22Rv1 (cell line): ENCODE results near the gene ATP6V1A.

Experiments used
- H3K27ac ChIP-seq: fragments of 450-650 bp; 2 replicates; pipeline ENCODE4 v1.5.1; 2017
- CTCF ChIP-seq: fragments of 450-650 bp; IDR thresholded peaks from 2 replicates; pipeline ENCODE4 v1.5.1; 2017; ENCODE audit warnings: mild to moderate bottlenecking
- ZFX ChIP-seq: fragments of 450-650 bp; IDR thresholded peaks from 2 replicates; pipeline ENCODE4 v1.6.1; 2017; ENCODE audit warnings: antibody characterized with exemption, borderline replicate concordance

Gene ATP6V1A

GRCh38 chr3:113791381-113791780 is 44.5 kb downstream of the ATP6V1A start:
- H3K27ac ChIP-seq, result no peak overlapping the region
- TF ChIP-seq CTCF (no peak), ZFX (no peak)

- TF ChIP-seq CTCF, result no peak
- TF ChIP-seq ZFX, result no peak
- no peak overlapping the region for H3K27ac ChIP-seq
Observed at GRCh38 chr3:113794526-113794925, 47.7 kb downstream of the ATP6V1A start.

- no peak overlapping the region for H3K27ac ChIP-seq
- TF ChIP-seq CTCF, result no peak
- no peak for TF ChIP-seq ZFX
Observed at GRCh38 chr3:113795693-113796092, 48.9 kb downstream of the ATP6V1A start.

GRCh38 chr3:113802795-113803455 is 56.1 kb downstream of the ATP6V1A start:
- no peak for TF ChIP-seq ZFX
- TF ChIP-seq CTCF, result no peak
- no peak overlapping the region for H3K27ac ChIP-seq

GRCh38 chr3:113804661-113805060 is 57.8 kb downstream of the ATP6V1A start:
- TF ChIP-seq ZFX (no peak), CTCF (no peak)
- no peak overlapping the region for H3K27ac ChIP-seq

GRCh38 chr3:113805249-113805648 is 58.4 kb downstream of the ATP6V1A start:
- TF ChIP-seq ZFX, result no peak
- no peak for TF ChIP-seq CTCF
- H3K27ac ChIP-seq, result no peak overlapping the region

GRCh38 chr3:113812854-113813253 is 66.0 kb downstream of the ATP6V1A start:
- no peak overlapping the region for H3K27ac ChIP-seq
- TF ChIP-seq ZFX (no peak), CTCF (no peak)
